HG02885 (cell line): ENCODE measurements around the gene EIPR1.

ENCODE experiments used
- ATAC-seq: cut with Tn5 transposase; IDR thresholded peaks from one replicate; pipeline ENCODE4 v1.9.1; 2021; ENCODE audit warnings: mild to moderate bottlenecking; ENCODE audit not compliant: unreplicated experiment, poor library complexity

The EIPR1 gene

GRCh38 chr2:3377612-3378432, at the start of gene EIPR1:
Gene EIPR1, minus strand, starts transcription at chr2:3377818. Its CDS starts 129 bp downstream, at chr2:3377689.
- peak; percentile 82 for ATAC-seq

- ATAC-seq: peak; percentile 89
These were observed 49.7 kb upstream of the EIPR1 start for GRCh38 chr2:3427272-3427671.

GRCh38 chr2:3426615-3427014, 49.0 kb upstream of the EIPR1 start:
- ATAC-seq: no peak

GRCh38 chr2:3424171-3424795, 46.7 kb upstream of the EIPR1 start:
- ATAC-seq: no peak

DNA sequence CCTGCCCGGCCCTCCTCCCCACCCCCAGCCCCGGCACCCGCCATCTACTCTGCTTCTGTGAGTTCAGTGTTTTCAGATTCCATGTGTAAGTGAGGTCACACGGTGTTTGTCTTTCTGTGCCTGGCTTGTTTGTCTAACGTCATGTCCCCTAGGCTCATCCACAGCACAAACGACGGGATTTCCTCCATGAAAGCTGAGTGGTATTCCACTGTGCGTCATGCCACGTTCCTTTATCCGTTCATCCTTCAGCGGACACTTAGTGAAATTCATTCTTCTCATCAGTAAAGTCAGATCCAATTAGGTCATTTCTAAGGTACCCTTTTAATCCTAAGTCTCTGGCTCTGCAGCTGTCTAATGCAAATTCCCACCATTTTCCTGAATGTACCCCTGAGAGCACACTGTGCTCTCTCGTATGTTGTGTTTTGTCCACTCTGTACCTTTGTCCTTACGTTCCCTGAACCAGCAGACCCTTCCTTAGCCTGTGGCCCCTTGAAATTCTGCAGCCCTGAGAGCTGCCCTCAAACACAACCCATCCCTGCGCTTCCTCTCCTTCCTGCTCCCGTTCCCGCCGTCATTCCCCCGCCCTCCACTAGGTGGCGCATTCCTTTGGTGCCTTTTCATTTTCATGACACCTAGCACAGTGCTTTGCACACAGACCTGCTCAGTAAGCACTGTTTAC, 46.0 kb upstream of the EIPR1 start:
- peak; percentile 27 for ATAC-seq

- peak; percentile 36 for ATAC-seq
These were observed 44.7 kb upstream of the EIPR1 start for GRCh38 chr2:3422161-3422779.

- ATAC-seq: no peak
These were observed 44.0 kb upstream of the EIPR1 start for GRCh38 chr2:3421580-3421979.

GRCh38 chr2:3420769-3421397, 43.3 kb upstream of the EIPR1 start:
- no peak for ATAC-seq

GRCh38 chr2:3420076-3420768, 42.6 kb upstream of the EIPR1 start:
- no peak for ATAC-seq

GRCh38 chr2:3418766-3419404, 41.3 kb upstream of the EIPR1 start:
- ATAC-seq: no peak

- ATAC-seq: no peak
These were observed 36.7 kb upstream of the EIPR1 start for GRCh38 chr2:3414133-3414860.

GRCh38 chr2:3413697-3414096, 36.1 kb upstream of the EIPR1 start:
- ATAC-seq: no peak

GRCh38 chr2:3411103-3411502, 33.5 kb upstream of the EIPR1 start:
- ATAC-seq: no peak

GRCh38 chr2:3409627-3410170, 32.1 kb upstream of the EIPR1 start:
- ATAC-seq: no peak

GRCh38 chr2:3408781-3409180, 31.2 kb upstream of the EIPR1 start:
- no peak for ATAC-seq

GRCh38 chr2:3406501-3406900, 28.9 kb upstream of the EIPR1 start:
- ATAC-seq: no peak

- ATAC-seq: no peak
These were observed 28.3 kb upstream of the EIPR1 start for GRCh38 chr2:3405876-3406275.

DNA sequence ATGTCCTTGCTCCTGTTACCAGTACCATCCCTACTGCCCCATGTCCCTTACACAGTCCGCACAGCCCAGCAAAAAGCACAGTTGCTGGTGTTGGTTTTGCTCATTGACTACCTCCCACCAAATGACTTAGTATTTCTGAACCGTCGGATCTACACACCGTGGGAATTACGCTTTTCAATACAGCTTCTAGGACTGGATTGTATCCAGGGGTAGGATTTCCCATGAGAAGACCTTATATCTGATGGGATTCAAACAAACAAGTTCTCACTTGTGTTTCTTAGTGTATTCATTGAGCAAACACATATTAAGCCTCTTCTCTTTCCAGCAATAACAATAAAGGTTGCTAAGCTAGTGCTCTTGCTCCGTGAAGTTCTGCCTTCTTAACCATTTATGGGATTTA, 27.7 kb upstream of the EIPR1 start:
- ATAC-seq: no peak
